ENCODE data around the gene LOXL3.

Gene LOXL3

GRCh38 chr2:74514368-74515270, 39.1 kb downstream of the LOXL3 start, which contains the start of gene TLX2:
Gene TLX2, plus strand, starts transcription at chr2:74514450. Its CDS starts 357 bp downstream, at chr2:74514807.
- Histone ChIP-seq H3K27ac (no peak within 1 kb of the TSS), H3K36me3 (ENCODE audit: control insufficient read depth, insufficient read depth, low read length) (no peaks in the 10 kb centered on the region), H3K4me3 (ENCODE audit: low read depth, low read length) (peak within 1 kb of the TSS; percentile 39), H3K4me1 (no peaks in the 10 kb centered on the region), H3K27me3 (ENCODE audit: control insufficient read depth, insufficient read depth, low read length) (no peaks in the 10 kb centered on the region), H2AFZ (no peak within 1 kb of the TSS), H3K9ac (no peak within 1 kb of the TSS), H3K4me2 (ENCODE audit: low read length) (peak within 1 kb of the TSS; percentile 57), H3K79me2 (no peaks in the 10 kb centered on the region), H3K9me3 (ENCODE audit: control insufficient read depth, low read length) (no peaks in the 10 kb centered on the region)
- TF ChIP-seq, protein P1, sequence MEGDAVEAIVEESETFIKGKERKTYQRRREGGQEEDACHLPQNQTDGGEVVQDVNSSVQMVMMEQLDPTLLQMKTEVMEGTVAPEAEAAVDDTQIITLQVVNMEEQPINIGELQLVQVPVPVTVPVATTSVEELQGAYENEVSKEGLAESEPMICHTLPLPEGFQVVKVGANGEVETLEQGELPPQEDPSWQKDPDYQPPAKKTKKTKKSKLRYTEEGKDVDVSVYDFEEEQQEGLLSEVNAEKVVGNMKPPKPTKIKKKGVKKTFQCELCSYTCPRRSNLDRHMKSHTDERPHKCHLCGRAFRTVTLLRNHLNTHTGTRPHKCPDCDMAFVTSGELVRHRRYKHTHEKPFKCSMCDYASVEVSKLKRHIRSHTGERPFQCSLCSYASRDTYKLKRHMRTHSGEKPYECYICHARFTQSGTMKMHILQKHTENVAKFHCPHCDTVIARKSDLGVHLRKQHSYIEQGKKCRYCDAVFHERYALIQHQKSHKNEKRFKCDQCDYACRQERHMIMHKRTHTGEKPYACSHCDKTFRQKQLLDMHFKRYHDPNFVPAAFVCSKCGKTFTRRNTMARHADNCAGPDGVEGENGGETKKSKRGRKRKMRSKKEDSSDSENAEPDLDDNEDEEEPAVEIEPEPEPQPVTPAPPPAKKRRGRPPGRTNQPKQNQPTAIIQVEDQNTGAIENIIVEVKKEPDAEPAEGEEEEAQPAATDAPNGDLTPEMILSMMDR (IDR thresholded peaks at IDR 0.05): no peak

DNA sequence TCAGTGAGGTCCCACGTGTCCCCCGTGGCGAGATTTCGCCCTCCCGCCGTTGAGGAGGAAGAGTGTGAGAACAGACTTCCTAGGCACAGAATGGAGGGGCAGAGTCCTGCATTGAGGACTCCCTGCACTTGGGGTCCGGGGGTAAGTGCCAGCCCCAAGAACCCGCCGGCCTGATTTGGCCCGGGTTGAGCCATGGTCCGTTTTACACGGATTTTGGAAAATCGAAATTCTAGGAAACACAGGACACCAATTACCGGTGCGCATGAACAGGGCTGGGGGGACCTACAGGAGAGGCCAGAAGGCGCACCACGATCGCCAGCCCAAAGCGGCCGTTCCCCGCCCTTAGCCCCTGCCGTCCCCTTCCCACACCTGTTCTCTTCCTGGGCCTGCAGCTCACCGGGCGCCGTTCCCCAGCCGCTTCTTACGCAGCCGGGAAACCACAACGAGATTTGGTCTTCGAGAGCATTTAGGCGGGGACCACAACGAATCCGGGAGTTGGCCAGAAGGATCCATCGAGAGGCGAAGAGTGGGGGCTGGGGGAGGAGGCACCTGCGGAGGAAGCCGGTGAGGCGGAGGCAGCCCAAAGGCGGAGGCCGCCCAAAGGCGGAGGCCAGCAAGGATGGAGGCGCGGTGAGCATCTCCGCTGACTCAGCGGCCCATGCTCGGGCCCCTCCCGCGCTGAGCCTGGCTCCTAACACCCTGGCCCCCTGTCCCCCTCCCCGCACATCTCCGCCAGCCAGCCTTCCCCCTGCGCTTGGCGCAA, 40.0 kb downstream of the LOXL3 start:
- H3K4me2 ChIP-seq (ENCODE audit: low read length): no peak overlapping the region
- H3K36me3 ChIP-seq (ENCODE audit: control insufficient read depth, insufficient read depth, low read length): no peaks in the 10 kb centered on the region
- H3K4me3 ChIP-seq (ENCODE audit: low read depth, low read length): no peak overlapping the region
- H2AFZ ChIP-seq: no peak overlapping the region
- H3K4me1 ChIP-seq: no peaks in the 10 kb centered on the region
- H3K9me3 ChIP-seq (ENCODE audit: control insufficient read depth, low read length): no peaks in the 10 kb centered on the region
- H3K27me3 ChIP-seq (ENCODE audit: control insufficient read depth, insufficient read depth, low read length): no peaks in the 10 kb centered on the region
- no peaks in the 10 kb centered on the region for H3K79me2 ChIP-seq
- H3K27ac ChIP-seq: no peak overlapping the region
- H3K9ac ChIP-seq: no peak overlapping the region
- TF ChIP-seq, protein P1 (IDR thresholded peaks at IDR 0.05): no peak

GRCh38 chr2:74512744-74513604, 40.8 kb downstream of the LOXL3 start:
- no peak overlapping the region for H3K4me3 ChIP-seq (ENCODE audit: low read depth, low read length)
- H3K27me3 ChIP-seq (ENCODE audit: control insufficient read depth, insufficient read depth, low read length): no peaks in the 10 kb centered on the region
- TF ChIP-seq, protein P1 (IDR thresholded peaks at IDR 0.05): no peak
- no peaks in the 10 kb centered on the region for H3K9me3 ChIP-seq (ENCODE audit: control insufficient read depth, low read length)
- H3K4me1 ChIP-seq: peaks cover 4% of the 10 kb centered on the region
- no peaks in the 10 kb centered on the region for H3K79me2 ChIP-seq
- H3K27ac ChIP-seq: no peak overlapping the region
- H3K36me3 ChIP-seq (ENCODE audit: control insufficient read depth, insufficient read depth, low read length): no peaks in the 10 kb centered on the region
- no peak overlapping the region for H3K9ac ChIP-seq
- no peak overlapping the region for H3K4me2 ChIP-seq (ENCODE audit: low read length)
- no peak overlapping the region for H2AFZ ChIP-seq

GRCh38 chr2:74511104-74511989, 42.4 kb downstream of the LOXL3 start:
- Histone ChIP-seq H3K36me3 (ENCODE audit: control insufficient read depth, insufficient read depth, low read length) (no peaks in the 10 kb centered on the region), H2AFZ (no peak overlapping the region), H3K27ac (no peak overlapping the region), H3K4me3 (ENCODE audit: low read depth, low read length) (no peak overlapping the region), H3K4me1 (peaks cover 10% of the 10 kb centered on the region), H3K79me2 (peaks cover 4% of the 10 kb centered on the region), H3K4me2 (ENCODE audit: low read length) (no peak overlapping the region), H3K9ac (no peak overlapping the region), H3K9me3 (ENCODE audit: control insufficient read depth, low read length) (no peaks in the 10 kb centered on the region), H3K27me3 (ENCODE audit: control insufficient read depth, insufficient read depth, low read length) (no peaks in the 10 kb centered on the region)
- TF ChIP-seq, protein P1 (IDR thresholded peaks at IDR 0.05): no peak

All from parathyroid adenoma (tissue), 2 donors.